ENCODE measurements around the gene PTPRD.

DNA sequence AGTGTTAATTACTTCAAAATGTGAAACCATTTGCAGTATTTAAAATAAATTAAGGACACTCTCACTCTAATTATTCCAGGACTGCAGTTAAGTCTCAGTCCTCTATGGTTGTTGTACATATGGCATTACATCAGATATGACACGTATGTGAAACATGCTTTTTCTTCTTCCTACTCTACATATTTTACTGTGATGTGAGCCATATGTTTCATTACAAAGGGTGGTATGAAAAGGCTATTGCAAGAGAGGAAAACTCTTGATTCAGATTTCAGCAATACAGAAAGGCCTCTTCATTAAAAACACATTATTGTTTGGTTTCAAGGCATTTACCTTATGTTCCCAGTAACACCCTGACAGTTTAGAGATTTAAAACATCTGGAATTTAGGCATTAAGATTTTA is 1848.8 kb downstream of the PTPRD start:
- TF ChIP-seq, protein P1, sequence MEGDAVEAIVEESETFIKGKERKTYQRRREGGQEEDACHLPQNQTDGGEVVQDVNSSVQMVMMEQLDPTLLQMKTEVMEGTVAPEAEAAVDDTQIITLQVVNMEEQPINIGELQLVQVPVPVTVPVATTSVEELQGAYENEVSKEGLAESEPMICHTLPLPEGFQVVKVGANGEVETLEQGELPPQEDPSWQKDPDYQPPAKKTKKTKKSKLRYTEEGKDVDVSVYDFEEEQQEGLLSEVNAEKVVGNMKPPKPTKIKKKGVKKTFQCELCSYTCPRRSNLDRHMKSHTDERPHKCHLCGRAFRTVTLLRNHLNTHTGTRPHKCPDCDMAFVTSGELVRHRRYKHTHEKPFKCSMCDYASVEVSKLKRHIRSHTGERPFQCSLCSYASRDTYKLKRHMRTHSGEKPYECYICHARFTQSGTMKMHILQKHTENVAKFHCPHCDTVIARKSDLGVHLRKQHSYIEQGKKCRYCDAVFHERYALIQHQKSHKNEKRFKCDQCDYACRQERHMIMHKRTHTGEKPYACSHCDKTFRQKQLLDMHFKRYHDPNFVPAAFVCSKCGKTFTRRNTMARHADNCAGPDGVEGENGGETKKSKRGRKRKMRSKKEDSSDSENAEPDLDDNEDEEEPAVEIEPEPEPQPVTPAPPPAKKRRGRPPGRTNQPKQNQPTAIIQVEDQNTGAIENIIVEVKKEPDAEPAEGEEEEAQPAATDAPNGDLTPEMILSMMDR (IDR thresholded peaks at IDR 0.05; ENCODE audit: low read depth, low read length, poor library complexity, severe bottlenecking) = no peak
- no peak for TF ChIP-seq EZH2phosphoT487 (IDR thresholded peaks at IDR 0.05; ENCODE audit: borderline replicate concordance, low read length)

Measured in DOHH2 (cell line).